ENCODE results near the gene CCDC187.
"Not testable (repeated sequence)": the region's sequence is repeated elsewhere in the genome, so short reads cannot be mapped to it uniquely, and the experiment has no call there.

Gene CCDC187

GRCh38 chr9:136237486-136238341, 66.2 kb downstream of the CCDC187 start:
- no peak for DNase-seq

- not testable (repeated sequence) for DNase-seq
These were observed 67.2 kb downstream of the CCDC187 start for GRCh38 chr9:136236471-136237410.

- no peak for DNase-seq
These were observed 68.0 kb downstream of the CCDC187 start for GRCh38 chr9:136235709-136236455.

GRCh38 chr9:136235171-136235570, 68.7 kb downstream of the CCDC187 start:
- DNase-seq: no peak

GRCh38 chr9:136234597-136234996, 69.3 kb downstream of the CCDC187 start:
- no peak for DNase-seq

GRCh38 chr9:136233868-136234267, 70.0 kb downstream of the CCDC187 start:
- DNase-seq: no peak

- no peak for DNase-seq
These were observed 70.5 kb downstream of the CCDC187 start for GRCh38 chr9:136233411-136233810.

- no peak for DNase-seq
These were observed 70.9 kb downstream of the CCDC187 start for GRCh38 chr9:136232969-136233368.

GRCh38 chr9:136231478-136232297, 72.2 kb downstream of the CCDC187 start:
- no peak for DNase-seq

GRCh38 chr9:136230773-136231172, 73.1 kb downstream of the CCDC187 start:
- no peak for DNase-seq

- DNase-seq: no peak
These were observed 73.5 kb downstream of the CCDC187 start for GRCh38 chr9:136230365-136230764.

- no peak for DNase-seq
These were observed 74.5 kb downstream of the CCDC187 start for GRCh38 chr9:136229096-136230065.

GRCh38 chr9:136228107-136228875, 75.6 kb downstream of the CCDC187 start:
- DNase-seq: peak; percentile 21

- DNase-seq: no peak
These were observed 77.0 kb downstream of the CCDC187 start for GRCh38 chr9:136226680-136227407.

GRCh38 chr9:136225748-136226679, 77.9 kb downstream of the CCDC187 start:
- DNase-seq: peak; percentile 74

GRCh38 chr9:136225366-136225747, 78.5 kb downstream of the CCDC187 start:
- DNase-seq: no peak

GRCh38 chr9:136223871-136224640, 79.8 kb downstream of the CCDC187 start:
- no peak for DNase-seq

Measured in stimulated activated CD4-positive, alpha-beta T cell treated with anti-CD3 and anti-CD28 coated beads, Interleukin-4, amount 100 ng/mL, for 24 hours (primary cell).